ENCODE data around the gene COMMD7. TPM values are rescaled to one million over a fixed set of nuclear protein-coding genes. Genes with fewer than 3 reads are reported as not detected.

Gene COMMD7
- polyA plus RNA-seq, 3 donors = 67.5 to 72.5 (median 71.9) TPM

- peak; percentile 16 for DNase-seq
Observed at GRCh38 chr20:32685541-32686529, 57.4 kb downstream of the COMMD7 start.

DNA sequence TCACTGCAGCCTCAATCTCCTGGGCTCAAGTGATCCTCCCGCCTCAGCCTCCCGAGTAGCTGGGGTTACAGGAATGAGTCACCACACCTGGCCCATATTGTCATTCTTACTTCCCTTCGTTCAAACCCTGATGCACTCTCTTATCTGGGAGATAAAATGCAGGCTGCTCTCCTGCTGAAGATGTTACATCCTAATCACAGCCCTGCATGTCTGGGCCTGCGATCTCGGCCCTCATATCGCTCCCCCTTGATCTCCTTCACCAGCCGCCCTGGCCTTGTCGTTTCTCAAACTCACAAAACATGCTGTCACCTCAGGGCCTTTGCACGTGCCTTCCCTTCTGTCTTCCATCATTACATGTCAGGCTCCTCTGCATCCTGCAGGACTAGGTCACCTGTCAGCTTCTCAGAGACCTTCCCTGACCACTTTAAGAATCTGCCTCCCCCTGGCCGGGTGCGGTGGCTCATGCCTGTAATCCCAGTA, 60.7 kb downstream of the COMMD7 start:
- DNase-seq = no peak

DNA sequence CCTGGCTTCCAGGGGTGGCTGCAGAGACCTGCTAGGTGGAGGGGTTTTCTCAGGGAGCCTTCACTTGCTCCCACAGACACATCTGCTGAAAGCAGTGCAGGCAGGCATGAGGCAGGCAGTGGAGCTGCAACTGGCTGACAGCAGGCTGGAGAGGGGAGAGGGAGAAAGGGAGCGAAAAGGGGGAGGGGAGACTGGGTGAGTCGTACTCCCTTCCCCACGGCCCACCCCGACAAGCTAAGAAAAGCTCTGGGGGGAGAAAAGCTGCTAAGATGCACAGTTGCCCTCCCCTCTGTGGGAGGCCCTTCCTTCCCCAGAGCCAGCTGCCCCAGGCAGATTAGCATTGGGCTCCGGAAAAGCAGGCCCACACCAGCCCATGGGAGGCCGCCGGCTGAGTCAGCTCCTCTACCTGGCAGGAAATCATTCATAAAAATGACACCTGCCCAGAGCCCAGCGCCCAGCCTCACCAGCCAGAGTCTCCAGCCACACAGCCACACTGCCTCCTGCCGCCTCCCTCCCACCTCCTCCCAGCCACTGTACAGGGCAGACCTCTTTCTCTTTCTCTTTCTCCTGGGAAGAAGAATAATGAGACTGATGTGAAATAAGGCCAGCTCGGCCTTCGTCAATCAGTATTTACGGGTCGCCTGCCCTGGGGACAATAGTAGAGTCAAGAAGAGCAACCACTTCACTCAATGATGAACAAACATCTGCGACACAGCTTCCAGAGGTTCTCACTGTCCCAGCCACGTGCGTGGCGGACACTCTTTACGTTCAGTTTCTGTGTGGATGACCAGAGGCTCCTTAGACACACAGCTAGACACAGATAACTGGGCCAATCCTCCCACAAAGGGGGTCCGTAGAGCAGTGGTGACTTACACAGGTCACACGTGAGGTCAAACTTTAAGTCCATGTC, 61.8 kb downstream of the COMMD7 start:
- DNase-seq = peak; percentile 23

GRCh38 chr20:32680544-32681174, 62.6 kb downstream of the COMMD7 start:
- no peak for DNase-seq

DNA sequence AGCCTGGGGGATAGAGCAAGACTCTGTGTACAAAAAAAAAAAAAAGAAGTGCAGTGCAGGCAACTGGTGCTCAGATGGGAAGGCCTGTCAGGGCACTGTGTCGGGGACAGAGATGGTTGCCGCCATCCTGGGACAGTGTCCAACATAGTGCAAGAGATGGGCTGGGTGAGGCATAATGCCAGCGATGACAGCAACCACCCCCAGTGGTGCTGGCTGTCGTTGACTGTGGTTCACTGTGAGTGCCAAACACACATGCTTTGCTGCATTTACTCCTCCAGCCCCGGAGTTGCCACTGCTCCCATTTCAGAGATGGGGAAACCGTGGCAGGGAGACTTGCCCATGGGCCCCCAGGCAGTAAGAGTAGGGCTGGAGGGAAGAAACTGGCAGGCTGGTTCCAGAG, 64.3 kb downstream of the COMMD7 start:
- DNase-seq = no peak

DNA sequence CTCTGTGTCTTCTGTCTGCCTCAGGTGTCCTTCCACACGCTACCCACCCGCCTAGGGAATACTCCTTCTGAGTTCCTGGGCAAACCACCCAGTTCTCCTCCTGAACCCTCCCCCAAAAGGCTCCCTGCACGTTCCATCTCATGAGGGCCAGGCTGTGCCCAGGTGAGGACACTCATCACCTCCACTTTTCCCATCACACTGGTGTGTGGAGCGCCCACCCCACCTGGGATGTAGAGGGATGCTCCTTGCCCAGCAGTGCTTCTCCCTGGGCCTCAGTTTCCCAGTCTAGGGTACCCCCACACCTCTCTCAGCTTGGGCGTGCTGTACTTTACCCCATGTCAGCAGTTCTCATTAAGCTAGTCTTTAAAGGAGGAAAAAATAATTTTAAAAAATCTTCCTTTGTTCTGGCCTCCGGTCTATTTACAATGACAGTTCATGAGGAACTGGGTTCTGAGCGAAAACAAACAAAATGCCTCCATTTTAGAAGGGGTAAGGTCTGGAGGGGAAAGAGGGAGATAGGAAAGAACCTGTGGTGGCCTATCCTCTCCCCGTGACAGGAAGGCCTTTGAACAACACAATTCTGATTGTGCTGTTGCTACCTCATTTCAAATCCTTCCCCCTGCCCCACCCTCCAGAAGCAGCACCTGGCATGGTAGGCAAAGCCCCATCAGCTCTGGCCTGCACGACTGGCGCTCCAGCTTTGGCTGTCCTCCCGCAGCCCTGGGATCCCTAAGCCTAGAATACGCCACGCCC, 67.9 kb downstream of the COMMD7 start:
- no peak for DNase-seq

GRCh38 chr20:32674362-32674789, 68.9 kb downstream of the COMMD7 start:
- DNase-seq = no peak

GRCh38 chr20:32672982-32673851, 70.0 kb downstream of the COMMD7 start:
- DNase-seq = no peak

DNA sequence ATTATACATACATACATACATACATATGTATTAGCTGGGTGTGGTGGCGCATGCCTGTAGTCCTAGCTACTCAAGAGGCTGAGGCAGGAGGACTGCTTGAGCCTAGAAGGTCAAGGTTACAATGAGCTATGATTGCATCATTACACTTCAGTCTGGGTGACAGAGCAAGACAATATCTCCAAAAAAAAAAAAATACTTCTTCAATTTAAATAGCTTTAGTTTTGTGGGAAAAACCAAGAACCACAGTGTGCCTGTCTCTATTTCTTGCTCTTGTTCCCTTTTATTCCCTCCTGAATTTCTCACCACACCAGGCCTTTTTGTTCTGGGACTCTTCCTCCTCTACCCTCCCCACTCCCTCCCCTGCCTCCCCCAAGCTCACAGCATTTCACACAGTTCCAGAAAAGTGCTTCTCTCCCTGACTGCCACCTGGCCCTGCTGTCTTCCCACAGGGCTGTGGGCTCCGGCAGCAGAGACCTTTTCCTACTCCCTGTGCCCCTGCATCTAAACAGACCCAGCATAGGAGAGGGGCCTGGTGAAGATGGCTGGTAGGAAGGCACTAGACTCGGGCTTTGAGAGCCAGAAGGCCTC, 70.8 kb downstream of the COMMD7 start:
- no peak for DNase-seq

GRCh38 chr20:32670773-32671455, 72.4 kb downstream of the COMMD7 start:
- DNase-seq = no peak

DNA sequence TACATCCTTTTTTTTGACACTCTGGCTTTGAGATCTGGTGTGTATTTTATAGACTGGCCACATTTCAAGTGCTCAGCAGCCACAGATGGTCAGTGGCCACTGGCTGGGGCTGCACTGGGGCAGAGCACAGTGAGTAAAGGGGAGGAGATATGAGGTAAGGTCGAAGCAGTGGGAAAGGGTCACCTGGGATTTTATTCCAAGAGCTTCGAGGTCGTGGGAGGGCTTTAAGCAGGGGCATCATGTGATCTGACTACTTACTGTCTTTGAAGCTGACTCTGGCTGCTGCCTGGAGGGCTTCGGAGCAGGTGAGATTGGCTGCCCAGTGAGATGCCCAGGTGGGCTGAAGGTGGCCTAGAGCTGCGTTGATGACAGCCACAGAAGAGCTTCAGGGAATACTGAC, 76.2 kb downstream of the COMMD7 start:
- no peak for DNase-seq

GRCh38 chr20:32664678-32665159, 78.5 kb downstream of the COMMD7 start:
- DNase-seq = no peak

DNA sequence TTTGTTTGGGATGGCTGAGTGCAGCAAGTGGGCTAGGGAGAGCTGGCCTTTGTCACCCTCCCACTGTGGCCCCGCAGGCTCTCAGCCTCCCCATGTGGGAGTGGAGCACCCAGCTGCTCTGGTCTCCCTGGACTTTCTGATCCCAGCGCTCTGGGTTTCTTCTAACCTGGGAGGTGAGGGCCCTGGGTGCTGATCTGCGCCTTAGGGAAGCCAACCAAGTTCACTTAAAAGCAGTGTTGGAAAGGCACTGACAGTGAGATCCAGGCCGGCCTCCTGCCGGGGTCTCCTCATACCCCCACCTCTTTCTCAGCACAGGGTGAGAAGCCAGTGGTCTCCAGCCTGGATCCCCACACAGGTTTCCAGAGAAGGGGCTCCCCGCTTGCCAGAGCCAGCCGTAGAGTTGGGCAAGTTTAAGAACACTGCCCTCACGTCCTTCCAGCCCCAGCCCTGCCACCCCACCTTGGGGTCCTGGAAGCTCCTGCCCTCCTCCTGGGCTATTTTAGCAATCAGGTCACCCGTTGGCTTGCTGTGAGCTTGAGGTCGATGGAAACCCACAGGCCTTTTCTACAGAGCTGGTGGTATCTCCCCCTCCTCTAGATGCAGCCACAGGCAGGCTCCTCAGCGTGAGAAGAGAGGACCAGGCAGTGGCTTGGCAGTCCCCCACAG, 79.1 kb downstream of the COMMD7 start:
- no peak for DNase-seq

DNA sequence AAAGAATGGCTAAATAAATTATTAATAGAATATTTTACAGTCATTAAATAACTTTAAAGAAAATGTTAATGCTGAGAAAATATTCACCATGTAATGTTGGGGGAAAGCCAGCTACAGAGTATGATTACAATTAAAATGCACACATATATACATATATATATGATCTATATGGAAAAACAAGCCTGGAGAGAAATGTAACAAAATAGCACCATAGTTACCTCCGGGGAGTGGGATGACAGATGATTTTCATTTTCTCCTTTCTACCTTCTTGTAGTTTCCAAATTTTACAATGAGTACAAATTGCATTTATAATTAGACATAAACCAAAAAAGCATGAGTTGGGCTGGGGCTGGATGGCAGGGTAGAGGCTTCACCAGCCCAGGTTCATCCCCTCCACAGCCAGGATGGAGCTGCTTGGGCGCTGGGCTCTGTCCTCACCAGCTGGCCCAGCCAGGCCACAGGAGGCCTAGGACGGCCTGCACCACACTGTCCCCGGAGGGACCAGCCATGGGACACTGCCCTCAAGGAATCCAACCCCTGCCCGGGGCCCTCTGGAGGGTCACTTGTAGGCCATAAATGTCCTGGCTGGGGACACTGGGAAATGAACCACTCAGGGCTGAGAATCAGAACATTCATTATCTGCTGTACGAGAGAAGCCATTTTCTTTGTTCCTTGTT, 79.8 kb downstream of the COMMD7 start:
- DNase-seq = no peak

- no peak for DNase-seq
Observed at GRCh38 chr20:32661820-32662528, 81.3 kb downstream of the COMMD7 start.

DNA sequence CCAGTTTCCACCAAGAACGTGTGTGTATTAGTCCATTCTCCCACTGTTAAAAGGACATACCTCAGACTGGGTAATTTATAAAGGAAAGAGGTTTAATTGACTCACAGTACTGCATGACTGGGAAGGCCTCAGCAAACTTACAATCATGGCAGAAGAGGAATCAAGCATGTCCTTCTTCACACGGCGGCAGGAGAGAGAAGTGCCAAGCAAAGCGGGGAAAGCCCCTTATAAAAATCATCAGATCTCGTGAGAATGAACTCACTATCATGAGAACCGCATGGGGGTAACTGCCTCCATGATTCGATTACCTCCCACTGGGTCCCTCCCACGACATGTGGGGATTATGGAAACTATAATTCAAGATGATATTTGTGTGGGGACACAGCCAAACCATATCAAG, 82.6 kb downstream of the COMMD7 start:
- DNase-seq = no peak

GRCh38 chr20:32656827-32657226, 86.4 kb downstream of the COMMD7 start:
- no peak for DNase-seq
